PC-9 (cell line): ENCODE results near the gene CDK2AP2. TPM values are rescaled to one million over a fixed set of nuclear protein-coding genes. Genes with fewer than 3 reads are reported as not detected.
"Not testable (repeated sequence)": the region's sequence is repeated elsewhere in the genome, so short reads cannot be mapped to it uniquely, and the experiment has no call there.

Source experiments
- BruUV-seq: library from RNA; stranded (reverse); fragments of 400-500 nt; replicated peaks from 2 replicates; lab custom pipeline; 2021; lab: Mats Ljungman, UMichigan
- CTCF ChIA-PET: fragments of 300-600 bp; sonication (Branson Sonifier 250); formaldehyde crosslinking; loops from one replicate; lab custom pipeline; 2022; ENCODE audit warnings: antibody characterized with exemption; lab: Charles Lee
- POLR2A ChIA-PET: fragments of 300-600 bp; sonication (Branson Sonifier 250); formaldehyde crosslinking; loops from one replicate; lab custom pipeline; 2022; ENCODE audit warnings: antibody characterized with exemption; ENCODE audit not compliant: unreplicated experiment; lab: Charles Lee
- DNase-seq, 2 experiments: peaks; one replicate each; pipeline versions ENCODE4 v3.0.0 to v3.0.0-alpha.2; 2015 to 2022; ENCODE audit warnings: mixed read lengths in 1 of 2
- H2AFZ ChIP-seq: fragments of 200-600 bp; sonication (generic); 2 replicates; pipeline ENCODE4 v1.8.1; 2017; ENCODE audit warnings: antibody characterized with exemption
- H3F3A ChIP-seq: fragments of 200-600 bp; sonication (generic); 2 replicates; pipeline ENCODE4 v1.8.1; 2017; ENCODE audit warnings: antibody characterized with exemption, mild to moderate bottlenecking, low read depth; ENCODE audit not compliant: insufficient read depth
- H3K27ac ChIP-seq: fragments of 200-600 bp; sonication (generic); 2 replicates; pipeline ENCODE4 v1.6.1; 2016; ENCODE audit warnings: mixed run types
- H3K27me3 ChIP-seq: fragments of 200-600 bp; sonication (generic); 2 replicates; pipeline ENCODE4 v1.6.1; 2016; ENCODE audit warnings: low read depth, mixed run types; ENCODE audit not compliant: insufficient read depth
- H3K36me3 ChIP-seq: fragments of 200-600 bp; sonication (generic); 2 replicates; pipeline ENCODE4 v1.6.1; 2016; ENCODE audit warnings: low read depth, mixed run types
- H3K4me1 ChIP-seq: fragments of 200-600 bp; sonication (generic); replicated peaks from 2 replicates; pipeline ENCODE4 v1.6.1; 2016; ENCODE audit warnings: mixed run types; ENCODE audit not compliant: insufficient read depth
- H3K4me2 ChIP-seq: fragments of 200-600 bp; sonication (generic); 2 replicates; pipeline ENCODE4 v1.6.1; 2017; ENCODE audit warnings: mixed run types
- H3K4me3 ChIP-seq: fragments of 200-600 bp; sonication (generic); 2 replicates; pipeline ENCODE4 v1.6.1; 2016; ENCODE audit warnings: mixed run types
- H3K79me2 ChIP-seq: fragments of 200-600 bp; sonication (generic); 2 replicates; pipeline ENCODE4 v1.6.1; 2017; ENCODE audit warnings: low read depth, mixed run types
- H3K9me2 ChIP-seq: fragments of 200-600 bp; sonication (generic); 2 replicates; pipeline ENCODE4 v1.8.1; 2017; ENCODE audit warnings: mild to moderate bottlenecking; ENCODE audit not compliant: insufficient read depth
- H3K9me3 ChIP-seq: fragments of 200-600 bp; sonication (generic); 2 replicates; pipeline ENCODE4 v1.8.1; 2016; ENCODE audit warnings: low read depth; ENCODE audit not compliant: insufficient read depth
- H4K20me1 ChIP-seq: fragments of 200-600 bp; sonication (generic); 2 replicates; pipeline ENCODE4 v1.8.1; 2017; ENCODE audit not compliant: insufficient read depth
- CTCF ChIP-seq: fragments of 200-600 bp; sonication (generic); conservative IDR thresholded peaks from 2 replicates; pipeline ENCODE4 v1.6.1; 2017; ENCODE audit warnings: mixed run types, antibody characterized with exemption, mild to moderate bottlenecking, moderate library complexity
- EZH2 ChIP-seq: fragments of 200-600 bp; sonication (generic); IDR thresholded peaks from 2 replicates; pipeline ENCODE4 v1.8.0; 2017; ENCODE audit warnings: antibody characterized with exemption, low read depth
- intact Hi-C: fragments of 100-400 bp; cut with micrococcal nuclease; formaldehyde crosslinking; loops from one replicate; pipeline ENCODE4 v1.10.0; 2022; ENCODE audit not compliant: unreplicated experiment
- total RNA-seq: library from RNA; stranded (reverse); gene quantifications from 2 replicates; pipeline ENCODE4 v1.2.3, GENCODE V29; 2021

The CDK2AP2 gene
- total RNA-seq, 1 experiment from 2014 or later: 80.0 TPM

GRCh38 chr11:67517784-67518552 is 10.0 kb upstream of the CDK2AP2 start:
- BruUV-seq: no TSS peak
- H3F3A ChIP-seq: peaks cover 10% of the 10 kb centered on the region; the same call in 1 of the 2 replicates
- DNase-seq: no peak
- no peak overlapping the region for H2AFZ ChIP-seq
- H3K36me3 ChIP-seq: no peaks in the 10 kb centered on the region
- no peak overlapping the region for H3K4me3 ChIP-seq
- peaks cover 21% of the 10 kb centered on the region; the same call in 1 of the 2 replicates for H3K27me3 ChIP-seq
- TF ChIP-seq CTCF (no peak), EZH2 (no peak)
- intact Hi-C loops: no loop called here
- H3K27ac ChIP-seq: no peak overlapping the region
- no peaks in the 10 kb centered on the region for H3K9me3 ChIP-seq
- no peaks in the 10 kb centered on the region for H3K79me2 ChIP-seq
- no peaks in the 10 kb centered on the region for H3K4me1 ChIP-seq
- ChIA-PET POLR2A (no interaction called here), CTCF (no interaction called here)
- no peak overlapping the region for H3K4me2 ChIP-seq
- H3K9me2 ChIP-seq: no peaks in the 10 kb centered on the region
- H4K20me1 ChIP-seq: no peaks in the 10 kb centered on the region

DNA sequence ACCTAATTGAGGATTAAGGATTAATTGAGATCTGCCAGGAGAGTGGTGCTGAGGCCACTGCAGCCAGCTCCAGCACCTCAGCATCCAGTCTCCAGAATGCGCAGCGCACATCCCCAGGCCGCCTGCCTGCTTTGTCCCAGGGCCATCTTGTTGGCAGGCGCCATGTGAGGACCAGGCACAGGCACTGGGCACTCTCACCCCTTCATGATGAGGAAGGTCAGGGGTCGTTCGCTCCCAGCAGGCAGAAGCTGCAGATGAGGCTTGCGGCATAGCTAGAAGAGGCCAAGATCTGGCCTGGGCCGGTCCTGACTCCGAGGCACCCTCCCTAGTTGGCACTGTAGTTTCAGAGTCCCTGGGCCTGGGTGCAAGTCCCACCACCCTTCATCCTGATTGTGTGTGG is 8.8 kb upstream of the CDK2AP2 start:
- ChIA-PET CTCF (no interaction called here), POLR2A (no interaction called here)
- H3F3A ChIP-seq: peaks cover 10% of the 10 kb centered on the region; the same call in 1 of the 2 replicates
- no peak overlapping the region for H3K4me3 ChIP-seq
- intact Hi-C loops: no loop called here
- no peaks in the 10 kb centered on the region for H3K9me3 ChIP-seq
- H3K36me3 ChIP-seq: no peaks in the 10 kb centered on the region
- no peak for DNase-seq
- H3K27me3 ChIP-seq: peaks cover 16% of the 10 kb centered on the region; the same call in 1 of the 2 replicates
- H3K4me2 ChIP-seq: no peak overlapping the region
- no peaks in the 10 kb centered on the region for H3K79me2 ChIP-seq
- H4K20me1 ChIP-seq: no peaks in the 10 kb centered on the region
- H3K27ac ChIP-seq: no peak overlapping the region
- BruUV-seq: no TSS peak
- no peak for TF ChIP-seq EZH2
- H3K4me1 ChIP-seq: no peaks in the 10 kb centered on the region
- H2AFZ ChIP-seq: no peak overlapping the region
- H3K9me2 ChIP-seq: no peaks in the 10 kb centered on the region

- Histone ChIP-seq H3K4me2 (no peak overlapping the region), H3K27ac (no peak overlapping the region), H3K9me2 (no peaks in the 10 kb centered on the region), H3K36me3 (no peaks in the 10 kb centered on the region), H3K4me3 (no peak overlapping the region), H3K79me2 (no peaks in the 10 kb centered on the region), H3K27me3 (peaks cover 16% of the 10 kb centered on the region; the same call in 1 of the 2 replicates), H3K4me1 (peaks cover 1% of the 10 kb centered on the region; the same call in 1 of the 2 replicates), H3F3A (peaks cover 10% of the 10 kb centered on the region; the same call in 1 of the 2 replicates), H3K9me3 (no peaks in the 10 kb centered on the region), H4K20me1 (no peaks in the 10 kb centered on the region), H2AFZ (no peak overlapping the region)
- ChIA-PET POLR2A (interaction anchor here (0.8 kb wide), 1 partner anchor 31 kb away, joined by 10 read pairs; no protein-coding TSS in a partner anchor), CTCF (interaction anchor here (0.7 kb wide), 1 partner anchor 59 kb away, joined by 6 read pairs; no protein-coding TSS in a partner anchor)
- no peak for DNase-seq
- TF ChIP-seq EZH2 (no peak), CTCF (no peak)
- intact Hi-C loops: no loop called here
- BruUV-seq: no TSS peak
Observed at GRCh38 chr11:67514116-67514515, 6.2 kb upstream of the CDK2AP2 start.

GRCh38 chr11:67511558-67511957 is 3.6 kb upstream of the CDK2AP2 start:
- H3K36me3 ChIP-seq, H4K20me1 ChIP-seq, H3K4me2 ChIP-seq, H2AFZ ChIP-seq, DNase-seq, H3K4me3 ChIP-seq, H3K9me2 ChIP-seq, intact Hi-C loops, H3K27ac ChIP-seq, CTCF ChIA-PET, POLR2A ChIA-PET, BruUV-seq, H3K9me3 ChIP-seq: not testable (repeated sequence)
- peaks cover 23% of the 10 kb centered on the region; the same call in 1 of the 2 replicates for H3F3A ChIP-seq
- H3K4me1 ChIP-seq: peaks cover 14% of the 10 kb centered on the region
- peaks cover 10% of the 10 kb centered on the region; the same call in 1 of the 2 replicates for H3K27me3 ChIP-seq
- peaks cover 11% of the 10 kb centered on the region for H3K79me2 ChIP-seq
